MM.1S (cell line): ENCODE results near the gene KDM7A.

Experiments
- CTCF ChIP-seq: fragments of 300-600 bp; sonication (generic); IDR thresholded peaks from 2 replicates; pipeline ENCODE4 v1.5.1; 2016; ENCODE audit warnings: antibody characterized with exemption, low read length, mixed read lengths
- EZH2 ChIP-seq: fragments of 300-600 bp; sonication (generic); optimal IDR thresholded peaks from 2 replicates; pipeline ENCODE3; 2017; ENCODE audit warnings: low read depth, mild to moderate bottlenecking, antibody characterized with exemption, low read length, mixed read lengths
- EZH2phosphoT487 ChIP-seq: fragments of 300-600 bp; sonication (generic); IDR thresholded peaks from 2 replicates; pipeline ENCODE4 v1.6.1; 2018; ENCODE audit warnings: antibody characterized with exemption, low read length

GRCh38 chr7:140121326-140121725, 55.5 kb downstream of the KDM7A start:
- TF ChIP-seq CTCF (no peak), EZH2 (no peak), EZH2phosphoT487 (no peak)
